WTC11 (cell line): ENCODE measurements around the gene MBD2.

ENCODE experiments used
- ESRRA ChIP-seq: sonication (generic); formaldehyde crosslinking; IDR thresholded peaks from 2 replicates; pipeline ENCODE4 v1.8.1; 2022; ENCODE audit warnings: mild to moderate bottlenecking, missing genetic modification reagents, borderline replicate concordance
- NR3C1 ChIP-seq: sonication (generic); formaldehyde crosslinking; conservative IDR thresholded peaks from 2 replicates; pipeline ENCODE4 v1.8.1; 2023; ENCODE audit warnings: low read depth, mild to moderate bottlenecking, missing genetic modification reagents
- RELA ChIP-seq: sonication (generic); formaldehyde crosslinking; IDR thresholded peaks from 2 replicates; pipeline ENCODE4 v1.8.1; 2022; ENCODE audit warnings: missing genetic modification reagents, mild to moderate bottlenecking, borderline replicate concordance
- ZNF263 ChIP-seq: sonication (generic); formaldehyde crosslinking; IDR thresholded peaks from 2 replicates; pipeline ENCODE4 v1.8.1; 2022; ENCODE audit warnings: low read depth, mild to moderate bottlenecking, moderate library complexity, missing genetic modification reagents
- TF ChIP-seq, protein P1 (sequence below): fragments of 200-600 bp; IDR thresholded peaks from 2 replicates; pipeline ENCODE4 v1.8.0; 2022; ENCODE audit warnings: antibody characterized with exemption
- TF ChIP-seq, protein P2 (sequence below): sonication (generic); formaldehyde crosslinking; IDR thresholded peaks from 2 replicates; pipeline ENCODE4 v1.8.1; 2022; ENCODE audit warnings: low read depth, mild to moderate bottlenecking, moderate library complexity, missing genetic modification reagents, borderline replicate concordance
- TF ChIP-seq, protein P3 (sequence below): sonication (generic); formaldehyde crosslinking; IDR thresholded peaks from 2 replicates; pipeline ENCODE4 v1.8.0; 2022; ENCODE audit warnings: mild to moderate bottlenecking, missing genetic modification reagents
- TF ChIP-seq, protein P4 (sequence below): sonication (generic); formaldehyde crosslinking; IDR thresholded peaks from 2 replicates; pipeline ENCODE4 v1.8.1; 2023; ENCODE audit warnings: mild to moderate bottlenecking, missing genetic modification reagents, moderate library complexity
- TF ChIP-seq, protein P5 (sequence below): sonication (generic); formaldehyde crosslinking; IDR thresholded peaks from 2 replicates; pipeline ENCODE4 v1.8.1; 2023; ENCODE audit warnings: mild to moderate bottlenecking, moderate library complexity, missing genetic modification reagents
- TF ChIP-seq, protein P6 (sequence below): sonication (generic); formaldehyde crosslinking; IDR thresholded peaks from 2 replicates; pipeline ENCODE4 v1.8.0; 2023; ENCODE audit warnings: mild to moderate bottlenecking, missing genetic modification reagents

DNA sequence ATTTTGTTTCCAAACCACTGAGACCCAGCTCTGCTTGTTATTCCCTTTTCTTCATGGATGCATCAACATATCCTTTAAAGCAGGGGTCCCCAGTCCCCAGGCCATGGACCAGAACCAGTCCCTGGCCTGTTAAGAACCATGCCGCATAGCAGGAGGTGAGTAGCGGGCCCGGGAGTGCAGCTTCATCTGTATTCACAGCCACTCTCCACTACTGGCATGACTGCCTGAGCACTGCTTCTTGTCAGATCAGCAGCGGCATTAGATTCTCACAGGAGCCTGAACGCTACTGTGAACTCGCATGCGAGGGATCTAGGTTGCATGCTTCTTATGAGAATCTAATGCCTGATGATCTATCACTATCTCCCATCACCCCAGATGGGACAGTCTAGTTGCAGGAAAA lies 43.2 kb upstream of the MBD2 start:
- TF ChIP-seq, protein P1, sequence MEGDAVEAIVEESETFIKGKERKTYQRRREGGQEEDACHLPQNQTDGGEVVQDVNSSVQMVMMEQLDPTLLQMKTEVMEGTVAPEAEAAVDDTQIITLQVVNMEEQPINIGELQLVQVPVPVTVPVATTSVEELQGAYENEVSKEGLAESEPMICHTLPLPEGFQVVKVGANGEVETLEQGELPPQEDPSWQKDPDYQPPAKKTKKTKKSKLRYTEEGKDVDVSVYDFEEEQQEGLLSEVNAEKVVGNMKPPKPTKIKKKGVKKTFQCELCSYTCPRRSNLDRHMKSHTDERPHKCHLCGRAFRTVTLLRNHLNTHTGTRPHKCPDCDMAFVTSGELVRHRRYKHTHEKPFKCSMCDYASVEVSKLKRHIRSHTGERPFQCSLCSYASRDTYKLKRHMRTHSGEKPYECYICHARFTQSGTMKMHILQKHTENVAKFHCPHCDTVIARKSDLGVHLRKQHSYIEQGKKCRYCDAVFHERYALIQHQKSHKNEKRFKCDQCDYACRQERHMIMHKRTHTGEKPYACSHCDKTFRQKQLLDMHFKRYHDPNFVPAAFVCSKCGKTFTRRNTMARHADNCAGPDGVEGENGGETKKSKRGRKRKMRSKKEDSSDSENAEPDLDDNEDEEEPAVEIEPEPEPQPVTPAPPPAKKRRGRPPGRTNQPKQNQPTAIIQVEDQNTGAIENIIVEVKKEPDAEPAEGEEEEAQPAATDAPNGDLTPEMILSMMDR: no peak
- no peak for TF ChIP-seq RELA (CRISPR knock-in tag)
- TF ChIP-seq, protein P2, sequence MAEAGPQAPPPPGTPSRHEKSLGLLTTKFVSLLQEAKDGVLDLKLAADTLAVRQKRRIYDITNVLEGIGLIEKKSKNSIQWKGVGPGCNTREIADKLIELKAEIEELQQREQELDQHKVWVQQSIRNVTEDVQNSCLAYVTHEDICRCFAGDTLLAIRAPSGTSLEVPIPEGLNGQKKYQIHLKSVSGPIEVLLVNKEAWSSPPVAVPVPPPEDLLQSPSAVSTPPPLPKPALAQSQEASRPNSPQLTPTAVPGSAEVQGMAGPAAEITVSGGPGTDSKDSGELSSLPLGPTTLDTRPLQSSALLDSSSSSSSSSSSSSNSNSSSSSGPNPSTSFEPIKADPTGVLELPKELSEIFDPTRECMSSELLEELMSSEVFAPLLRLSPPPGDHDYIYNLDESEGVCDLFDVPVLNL (CRISPR knock-in tag): no peak
- TF ChIP-seq, protein P3, sequence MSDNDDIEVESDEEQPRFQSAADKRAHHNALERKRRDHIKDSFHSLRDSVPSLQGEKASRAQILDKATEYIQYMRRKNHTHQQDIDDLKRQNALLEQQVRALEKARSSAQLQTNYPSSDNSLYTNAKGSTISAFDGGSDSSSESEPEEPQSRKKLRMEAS: no peak
- TF ChIP-seq, protein P4, sequence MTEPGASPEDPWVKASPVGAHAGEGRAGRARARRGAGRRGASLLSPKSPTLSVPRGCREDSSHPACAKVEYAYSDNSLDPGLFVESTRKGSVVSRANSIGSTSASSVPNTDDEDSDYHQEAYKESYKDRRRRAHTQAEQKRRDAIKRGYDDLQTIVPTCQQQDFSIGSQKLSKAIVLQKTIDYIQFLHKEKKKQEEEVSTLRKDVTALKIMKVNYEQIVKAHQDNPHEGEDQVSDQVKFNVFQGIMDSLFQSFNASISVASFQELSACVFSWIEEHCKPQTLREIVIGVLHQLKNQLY (CRISPR knock-in tag): no peak
- TF ChIP-seq, protein P5, sequence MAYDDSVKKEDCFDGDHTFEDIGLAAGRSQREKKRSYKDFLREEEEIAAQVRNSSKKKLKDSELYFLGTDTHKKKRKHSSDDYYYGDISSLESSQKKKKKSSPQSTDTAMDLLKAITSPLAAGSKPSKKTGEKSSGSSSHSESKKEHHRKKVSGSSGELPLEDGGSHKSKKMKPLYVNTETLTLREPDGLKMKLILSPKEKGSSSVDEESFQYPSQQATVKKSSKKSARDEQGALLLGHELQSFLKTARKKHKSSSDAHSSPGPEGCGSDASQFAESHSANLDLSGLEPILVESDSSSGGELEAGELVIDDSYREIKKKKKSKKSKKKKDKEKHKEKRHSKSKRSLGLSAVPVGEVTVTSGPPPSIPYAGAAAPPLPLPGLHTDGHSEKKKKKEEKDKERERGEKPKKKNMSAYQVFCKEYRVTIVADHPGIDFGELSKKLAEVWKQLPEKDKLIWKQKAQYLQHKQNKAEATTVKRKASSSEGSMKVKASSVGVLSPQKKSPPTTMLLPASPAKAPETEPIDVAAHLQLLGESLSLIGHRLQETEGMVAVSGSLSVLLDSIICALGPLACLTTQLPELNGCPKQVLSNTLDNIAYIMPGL (CRISPR knock-in tag): no peak
- TF ChIP-seq, protein P6, sequence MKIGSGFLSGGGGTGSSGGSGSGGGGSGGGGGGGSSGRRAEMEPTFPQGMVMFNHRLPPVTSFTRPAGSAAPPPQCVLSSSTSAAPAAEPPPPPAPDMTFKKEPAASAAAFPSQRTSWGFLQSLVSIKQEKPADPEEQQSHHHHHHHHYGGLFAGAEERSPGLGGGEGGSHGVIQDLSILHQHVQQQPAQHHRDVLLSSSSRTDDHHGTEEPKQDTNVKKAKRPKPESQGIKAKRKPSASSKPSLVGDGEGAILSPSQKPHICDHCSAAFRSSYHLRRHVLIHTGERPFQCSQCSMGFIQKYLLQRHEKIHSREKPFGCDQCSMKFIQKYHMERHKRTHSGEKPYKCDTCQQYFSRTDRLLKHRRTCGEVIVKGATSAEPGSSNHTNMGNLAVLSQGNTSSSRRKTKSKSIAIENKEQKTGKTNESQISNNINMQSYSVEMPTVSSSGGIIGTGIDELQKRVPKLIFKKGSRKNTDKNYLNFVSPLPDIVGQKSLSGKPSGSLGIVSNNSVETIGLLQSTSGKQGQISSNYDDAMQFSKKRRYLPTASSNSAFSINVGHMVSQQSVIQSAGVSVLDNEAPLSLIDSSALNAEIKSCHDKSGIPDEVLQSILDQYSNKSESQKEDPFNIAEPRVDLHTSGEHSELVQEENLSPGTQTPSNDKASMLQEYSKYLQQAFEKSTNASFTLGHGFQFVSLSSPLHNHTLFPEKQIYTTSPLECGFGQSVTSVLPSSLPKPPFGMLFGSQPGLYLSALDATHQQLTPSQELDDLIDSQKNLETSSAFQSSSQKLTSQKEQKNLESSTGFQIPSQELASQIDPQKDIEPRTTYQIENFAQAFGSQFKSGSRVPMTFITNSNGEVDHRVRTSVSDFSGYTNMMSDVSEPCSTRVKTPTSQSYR (CRISPR knock-in tag): no peak
- no peak for TF ChIP-seq ESRRA (CRISPR knock-in tag)
- no peak for TF ChIP-seq NR3C1 (CRISPR knock-in tag)
- no peak for TF ChIP-seq ZNF263
